K562 (cell line): Measurements from ENCODE around the gene SERTAD4. TPM values are rescaled to one million over a fixed set of nuclear protein-coding genes. Genes with fewer than 3 reads are reported as not detected.
A peak's percentile ranks its signal among the peaks of the same experiment; 100 is the strongest.

Experiments used
- ATAC-seq: fragments of 200-7000 bp; cut with Tn5 transposase; 3 replicates; pipeline ENCODE4 v1.9.1; 2020; ENCODE audit warnings: moderate library complexity
- BruUV-seq: library from RNA; stranded (reverse); fragments of 400-500 nt; replicated peaks from 2 replicates; lab custom pipeline; 2021; lab: Mats Ljungman, UMichigan
- CTCF ChIA-PET: fragments of 300-600 bp; formaldehyde crosslinking; extraction: SDS; loops from one replicate; lab custom pipeline; 2021; ENCODE audit warnings: low intra/inter-chr PET ratio; lab: Yijun Ruan, JAX
- POLR2A ChIA-PET: fragments of 300-600, 350-650 bp; sonication (Branson Sonifier 250); formaldehyde crosslinking; extraction: SDS; loops from one replicate; lab custom pipeline; 2021; ENCODE audit warnings: antibody characterized with exemption, inconsistent platforms; lab: Yijun Ruan, JAX
- DNase-seq, 4 experiments: peaks; one replicate each; pipeline versions ENCODE4 v3.0.0 to v3.0.0-alpha.2; 2011 to 2018; ENCODE audit warnings: low spot score in 3 of 4, mixed read lengths in 3 of 4; ENCODE audit errors: extremely low read depth in 1 of 4
- FAIRE-seq: peaks from 2 replicates; lab custom pipeline; 2011; peaks lifted over from hg19 to GRCh38; lab: Jason Lieb, UNC
- H2AFZ ChIP-seq: 2 replicates; pipeline ENCODE4 v1.6.0; 2011; ENCODE audit warnings: low read depth, low read length, control low read depth, inconsistent platforms
- H3K27ac ChIP-seq: fragments of 200-600 bp; 3 replicates; pipeline ENCODE4 v1.8.0; 2011; ENCODE audit warnings: low read depth, mild to moderate bottlenecking, control low read depth, inconsistent platforms, low read length, moderate library complexity, mixed read lengths; ENCODE audit errors: extremely low read depth
- H3K27me3 ChIP-seq, 2 experiments: fragments of 300-600 bp in 1 of 2; 2 replicates in 1 of 2; 3 replicates in 1 of 2; pipeline versions ENCODE4 v1.6.0 to v1.8.0; 2011; ENCODE audit warnings: inconsistent platforms in 2 of 2, low read length in 2 of 2, mild to moderate bottlenecking in 1 of 2, mixed read lengths in 1 of 2, moderate library complexity in 1 of 2; ENCODE audit not compliant: control insufficient read depth in 2 of 2, insufficient read depth in 2 of 2
- H3K36me3 ChIP-seq: fragments of 300-600 bp; 3 replicates; pipeline ENCODE4 v1.8.0; 2011; ENCODE audit warnings: mild to moderate bottlenecking, low read length, inconsistent platforms; ENCODE audit not compliant: control insufficient read depth, insufficient read depth
- H3K4me1 ChIP-seq, 2 experiments: fragments of 200-600 bp in 1 of 2; replicated peaks in 1 of 2; 2 replicates in 1 of 2; 3 replicates in 1 of 2; pipeline versions ENCODE4 v1.5.1 to v1.8.0; 2011; ENCODE audit warnings: inconsistent platforms in 2 of 2, low read length in 2 of 2, mild to moderate bottlenecking in 1 of 2, mixed read lengths in 1 of 2, moderate library complexity in 1 of 2; ENCODE audit not compliant: control insufficient read depth in 2 of 2, insufficient read depth in 2 of 2
- H3K4me2 ChIP-seq: 2 replicates; pipeline ENCODE4 v1.6.1; 2011; ENCODE audit warnings: low read length, control low read depth, inconsistent platforms, mixed read lengths; ENCODE audit not compliant: insufficient read depth
- H3K4me3 ChIP-seq: fragments of 200-600 bp; sonication (generic), shearing (Covaris generic); 2 replicates; pipeline ENCODE4 v1.5.1; 2016; ENCODE audit warnings: control low read depth, inconsistent platforms
- H3K79me2 ChIP-seq: fragments of 200-600 bp; 3 replicates; pipeline ENCODE4 v1.8.0; 2011; ENCODE audit warnings: low read length, inconsistent platforms; ENCODE audit not compliant: control insufficient read depth, insufficient read depth
- H3K9ac ChIP-seq, 2 experiments: 2 replicates each; pipeline versions ENCODE4 v1.6.0 to v1.6.1; 2011; ENCODE audit warnings: low read depth in 2 of 2, low read length in 2 of 2, control low read depth in 1 of 2, inconsistent platforms in 1 of 2, mild to moderate bottlenecking in 1 of 2, mixed read lengths in 1 of 2; ENCODE audit not compliant: insufficient read depth in 1 of 2
- H3K9me1 ChIP-seq: one replicate; pipeline ENCODE4 v1.6.0; 2011; ENCODE audit warnings: inconsistent platforms, mild to moderate bottlenecking, low read length, moderate library complexity; ENCODE audit not compliant: control insufficient read depth, insufficient read depth
- H3K9me3 ChIP-seq: replicated peaks from 2 replicates; pipeline ENCODE4 v1.5.1; 2011; ENCODE audit warnings: low read depth, low read length, inconsistent platforms; ENCODE audit not compliant: control insufficient read depth, insufficient read depth
- H4K20me1 ChIP-seq: replicated peaks from 2 replicates; pipeline ENCODE4 v1.6.1; 2011; ENCODE audit warnings: low read length, inconsistent platforms, mixed read lengths; ENCODE audit not compliant: control insufficient read depth, insufficient read depth
- BDP1 ChIP-seq: IDR thresholded peaks from 3 replicates; pipeline ENCODE4 v1.6.1; 2011; ENCODE audit not compliant: insufficient read length, insufficient read depth
- MAZ ChIP-seq, 2 experiments: fragments of 450-650 bp in 1 of 2; sonication (generic) in 1 of 2; formaldehyde crosslinking; IDR thresholded peaks in 1 of 2; conservative IDR thresholded peaks in 1 of 2; 2 replicates each; pipeline versions ENCODE4 v1.4.0 to v1.5.0; 2020; ENCODE audit warnings: mild to moderate bottlenecking in 1 of 2, missing genetic modification reagents in 1 of 2
- NFIX ChIP-seq: fragments of 250-450 bp; sonication (Bioruptor Pico); IDR thresholded peaks from 2 replicates; pipeline ENCODE4 v1.4.0; 2020; ENCODE audit warnings: low read depth, mild to moderate bottlenecking, moderate library complexity
- TEAD4 ChIP-seq, 2 experiments: sonication (generic) in 1 of 2; formaldehyde crosslinking in 1 of 2; IDR thresholded peaks; 2 replicates each; pipeline versions ENCODE4 v1.6.1 to v1.8.0; 2012 to 2022; ENCODE audit warnings: borderline replicate concordance in 1 of 2, inconsistent platforms in 1 of 2, low read length in 1 of 2, mild to moderate bottlenecking in 1 of 2, missing genetic modification reagents in 1 of 2
- ZFP36 ChIP-seq: fragments of 150-350 bp; IDR thresholded peaks from 2 replicates; pipeline ENCODE4 v1.6.1; 2018; ENCODE audit warnings: low read length, low read depth; ENCODE audit not compliant: partially characterized antibody
- WGBS: fragments of 100-300 bp; shearing (Covaris generic); methylation state at CpG from one replicate; pipeline ENCODE4 v1.1.6; 2016; ENCODE audit warnings: low coverage, mixed read lengths; ENCODE audit not compliant: insufficient coverage; ENCODE audit errors: missing lambda C conversion rate; 5-methylcytosine and 5-hydroxymethylcytosine counted together
- in situ Hi-C: fragments of 300-500 bp; cut with MboI; formaldehyde crosslinking; loops from 4 replicates; pipeline ENCODE4 v1.15.0; 2018; ENCODE audit warnings: inconsistent platforms, mixed read lengths
- intact Hi-C: fragments of 100-400 bp; cut with micrococcal nuclease; formaldehyde crosslinking; loops from 2 replicates; pipeline ENCODE4 v1.14.2; 2022
- polyA plus RNA-seq, 8 experiments: library from polyadenylated mRNA; depleted of rRNA in 4 of 8; stranded (reverse) in 5 of 8; unstranded in 3 of 8; fragments of >200 nt; fragmentation: Nextera tagmentation in 2 of 8; fragmentation: Illumina TruSeq in 1 of 8; extraction: Ambion mirVana in 2 of 8; extraction: Trizol in 1 of 8; gene quantifications; 2 replicates each; pipeline versions ENCODE4 v1.2.1 to v1.2.3, GENCODE V29; 2011 to 2014; ENCODE audit warnings: inconsistent platforms in 1 of 8, missing spikeins in 1 of 8
- total RNA-seq, 7 experiments: library from RNA; depleted of rRNA in 6 of 7; stranded (reverse); fragments of >200 nt in 6 of 7; fragmentation: Illumina TruSeq in 2 of 7; extraction: Trizol in 2 of 7; gene quantifications; 2 replicates each; pipeline versions ENCODE4 v1.2.1 to v1.2.3, GENCODE V29; 2011 to 2021; ENCODE audit warnings: low replicate concordance in 1 of 7

SERTAD4 gene
- total and polyA plus RNA-seq, 9 of the 15 experiments (the other 6 are each of a cell fraction or from before 2014, with no cell fraction given): not detected

GRCh38 chr1:210272666-210273065 lies 40.1 kb downstream of the SERTAD4 start:
- ChIA-PET CTCF (no interaction called here), POLR2A (interaction anchor here (0.6 to 1.0 kb wide), 2 partner anchors 10 to 64 kb away, joined by 3 read pairs; no protein-coding TSS in a partner anchor)
- no TSS peak for BruUV-seq
- H3K9me1 ChIP-seq: no peaks in the 10 kb centered on the region
- no peaks in the 10 kb centered on the region for H4K20me1 ChIP-seq
- ATAC-seq (no peak), DNase-seq (no peak), FAIRE-seq (no peak)
- no peak overlapping the region for H3K4me2 ChIP-seq
- no peak overlapping the region for H2AFZ ChIP-seq
- TF ChIP-seq BDP1 (no peak), NFIX (no peak), TEAD4 (IDR thresholded peaks at IDR 0.05; ENCODE audit: low read length) (no peak), TEAD4 (CRISPR knock-in tag; IDR thresholded peaks at IDR 0.05; ENCODE audit: borderline replicate concordance) (no peak)
- H3K4me1 ChIP-seq: no peaks in the 10 kb centered on the region
- H3K9me3 ChIP-seq: no peaks in the 10 kb centered on the region
- no peaks in the 10 kb centered on the region for H3K79me2 ChIP-seq
- H3K36me3 ChIP-seq: no peaks in the 10 kb centered on the region
- no peak overlapping the region for H3K27ac ChIP-seq
- in situ Hi-C loops: no loop called here
- 0% methylated on average over 6 of the region's 6 CpGs for WGBS
- H3K9ac ChIP-seq: no peak overlapping the region
- intact Hi-C loops: no loop called here
- no peaks in the 10 kb centered on the region; a peak in 1 of 5 replicates for H3K27me3 ChIP-seq
- H3K4me3 ChIP-seq: no peak overlapping the region

GRCh38 chr1:210280221-210280620 lies 47.6 kb downstream of the SERTAD4 start:
- Histone ChIP-seq H4K20me1 (no peaks in the 10 kb centered on the region), H3K79me2 (no peaks in the 10 kb centered on the region), H3K4me3 (no peak overlapping the region), H2AFZ (no peak overlapping the region), H3K27ac (no peak overlapping the region), H3K9me3 (no peaks in the 10 kb centered on the region), H3K9me1 (no peaks in the 10 kb centered on the region), H3K9ac (no peak overlapping the region), H3K4me1 (no peaks in the 10 kb centered on the region), H3K27me3 (no peaks in the 10 kb centered on the region), H3K4me2 (no peak overlapping the region), H3K36me3 (no peaks in the 10 kb centered on the region)
- no peak for DNase-seq
- in situ Hi-C loops (no loop called here), intact Hi-C loops (no loop called here)
- CTCF ChIA-PET: no interaction called here
- no TSS peak for BruUV-seq
- no peak for FAIRE-seq
- ATAC-seq: no peak
- peak; percentile 62 for TF ChIP-seq ZFP36
- TF ChIP-seq MAZ (CRISPR knock-in tag; conservative IDR thresholded peaks at IDR 0.05 in 1 of 2, IDR thresholded peaks at IDR 0.05 in 1 of 2): no peak
- POLR2A ChIA-PET: no interaction called here
- WGBS: 2% methylated on average over 5 of the region's 5 CpGs
